OCI-LY3 (cell line): Measurements from ENCODE around the gene FERMT3.

Experiments used
- CTCF ChIP-seq: fragments of 200-600, 300-600 bp; sonication (generic); IDR thresholded peaks from 2 replicates; pipeline ENCODE4 v1.5.1; 2014; ENCODE audit warnings: antibody characterized with exemption, low read length, low read depth
- EZH2phosphoT487 ChIP-seq: fragments of 200-600 bp; shearing (Covaris generic); IDR thresholded peaks from 2 replicates; pipeline ENCODE4 v1.6.1; 2018; ENCODE audit warnings: antibody characterized with exemption, mixed run types, low read depth

DNA sequence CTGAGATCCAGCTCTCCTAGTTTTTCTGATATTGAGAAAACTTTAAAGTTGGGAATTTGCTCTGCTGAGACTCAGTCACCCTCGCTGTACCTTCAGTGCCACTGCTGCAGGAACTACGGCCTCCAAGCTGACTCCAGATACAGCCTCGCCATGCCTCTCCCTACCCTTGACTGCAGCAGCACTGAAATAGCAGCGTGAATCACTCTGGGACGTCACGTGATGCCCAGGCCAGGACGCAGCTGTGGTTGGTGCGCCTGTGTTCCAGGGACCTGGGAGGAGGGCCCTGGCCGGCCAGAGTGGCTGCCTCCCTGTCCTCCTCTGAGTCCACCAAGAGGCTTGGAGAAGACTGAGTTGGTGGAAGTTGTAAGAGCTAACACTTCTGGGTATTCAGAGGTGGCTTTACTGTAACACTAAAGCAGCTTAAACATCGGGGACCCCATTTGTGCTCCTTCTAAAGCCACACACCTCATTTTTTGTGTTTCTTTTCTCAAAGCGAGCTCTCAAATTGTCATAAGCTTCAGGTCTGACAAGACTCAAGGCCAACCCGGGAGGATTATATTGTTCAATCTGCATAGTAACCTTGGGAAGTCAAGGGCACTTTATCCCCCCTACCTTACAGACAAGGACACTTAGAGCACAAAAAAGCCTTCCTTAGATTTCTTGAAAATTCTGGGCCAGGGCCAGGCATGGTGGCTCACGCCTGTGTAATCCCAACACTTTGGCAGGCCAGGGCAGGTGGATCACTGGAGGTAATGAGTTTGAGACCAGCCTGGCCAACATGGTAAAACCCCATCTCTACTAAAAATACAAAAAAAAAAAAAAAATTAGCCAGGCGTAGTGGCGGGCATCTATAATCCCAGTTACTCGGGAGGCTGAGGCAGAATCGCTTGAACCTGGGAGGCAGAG, 24.8 kb upstream of the FERMT3 start:
- no peak for TF ChIP-seq CTCF
- TF ChIP-seq EZH2phosphoT487: no peak
